ENCODE results near the gene SH3TC2.
"Not testable (repeated sequence)": the region's sequence is repeated elsewhere in the genome, so short reads cannot be mapped to it uniquely, and the experiment has no call there.

SH3TC2 gene

GRCh38 chr5:149063017-149063687, at the start of gene SH3TC2:
Gene SH3TC2, minus strand, starts transcription at chr5:149063062. Its CDS starts 40 bp downstream, at chr5:149063022.
- in situ Hi-C loops (cut with MboI; ENCODE audit: low sequenced_read_pairs): no loop called here

GRCh38 chr5:149110406-149110805, 47.5 kb upstream of the SH3TC2 start:
- in situ Hi-C loops (cut with MboI; ENCODE audit: low sequenced_read_pairs): loop anchor here (10.0 kb wide), 1 partner anchor 376 kb away; no protein-coding TSS in a partner anchor

DNA sequence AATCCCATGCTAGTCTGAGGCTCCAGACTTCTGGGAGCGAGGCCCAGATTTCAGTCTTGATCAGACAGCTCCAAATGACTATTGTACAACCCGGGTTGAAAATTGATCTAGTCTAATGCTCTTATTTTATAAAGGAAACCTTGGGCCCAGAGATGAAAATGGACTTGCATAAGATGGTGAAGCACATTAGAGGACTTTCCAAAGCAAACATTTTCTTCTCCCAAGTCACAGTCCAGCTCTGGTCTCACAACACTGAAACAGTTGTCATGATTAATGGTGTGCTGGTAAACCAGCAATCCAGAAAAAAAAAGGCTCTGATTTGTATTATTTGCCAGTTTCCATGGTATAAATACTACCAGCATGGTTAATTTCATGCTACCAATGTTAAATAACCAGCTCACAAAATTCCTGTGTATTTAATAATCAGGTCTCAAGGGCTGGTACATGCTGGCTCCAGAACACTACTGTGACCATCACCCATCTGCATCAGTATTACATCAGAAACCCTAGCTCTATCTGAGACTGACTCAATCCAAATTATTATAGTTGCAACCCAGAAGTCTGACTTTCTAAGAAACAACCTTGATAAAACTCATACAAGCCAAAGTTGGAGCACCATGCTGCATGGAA, 45.9 kb upstream of the SH3TC2 start:
- in situ Hi-C loops (cut with MboI; ENCODE audit: low sequenced_read_pairs): no loop called here

DNA sequence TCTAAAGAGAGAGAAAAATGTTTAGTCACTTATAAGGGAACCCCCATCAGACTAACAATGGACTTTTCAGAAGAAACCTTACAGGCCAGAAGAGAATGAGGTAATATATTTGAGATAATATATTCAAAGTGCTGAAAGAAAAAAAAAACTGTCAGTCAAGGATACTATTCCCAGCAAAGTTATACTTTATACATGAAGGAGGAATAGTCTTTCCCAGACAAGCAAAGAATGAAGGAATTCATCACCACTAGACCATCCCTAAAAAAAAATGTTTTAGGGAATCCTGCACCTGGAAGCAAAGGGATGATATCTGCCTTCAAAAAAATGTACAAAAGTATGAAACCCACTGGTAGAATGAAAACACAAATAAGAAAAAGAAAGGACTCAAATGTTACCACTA, 37.5 kb upstream of the SH3TC2 start:
- in situ Hi-C loops (cut with MboI; ENCODE audit: low sequenced_read_pairs): no loop called here

GRCh38 chr5:149099920-149100319, 37.1 kb upstream of the SH3TC2 start:
- in situ Hi-C loops (cut with MboI; ENCODE audit: low sequenced_read_pairs): no loop called here

DNA sequence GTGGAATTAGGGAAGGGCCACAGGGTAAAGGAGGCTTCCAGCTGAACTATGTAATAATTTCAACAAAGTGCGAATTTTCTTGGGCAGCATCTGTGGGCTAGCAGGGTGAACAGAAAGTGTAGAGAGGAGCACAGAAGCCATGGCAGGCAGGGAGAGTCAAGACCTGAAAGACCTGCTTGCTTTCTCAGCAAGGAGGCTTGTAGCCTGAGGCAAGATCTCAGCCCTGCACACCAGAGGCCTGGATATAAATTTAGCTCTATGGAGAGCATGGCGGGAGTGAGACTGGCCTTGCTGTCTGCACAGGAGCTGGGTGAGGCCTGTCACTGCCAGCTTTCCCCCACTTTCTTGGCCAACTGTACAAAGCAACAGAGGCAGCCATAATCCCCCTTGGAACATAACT, 32.1 kb upstream of the SH3TC2 start:
- in situ Hi-C loops (cut with MboI; ENCODE audit: low sequenced_read_pairs): no loop called here

GRCh38 chr5:149093625-149094024, 30.8 kb upstream of the SH3TC2 start:
- in situ Hi-C loops (cut with MboI; ENCODE audit: low sequenced_read_pairs): no loop called here

DNA sequence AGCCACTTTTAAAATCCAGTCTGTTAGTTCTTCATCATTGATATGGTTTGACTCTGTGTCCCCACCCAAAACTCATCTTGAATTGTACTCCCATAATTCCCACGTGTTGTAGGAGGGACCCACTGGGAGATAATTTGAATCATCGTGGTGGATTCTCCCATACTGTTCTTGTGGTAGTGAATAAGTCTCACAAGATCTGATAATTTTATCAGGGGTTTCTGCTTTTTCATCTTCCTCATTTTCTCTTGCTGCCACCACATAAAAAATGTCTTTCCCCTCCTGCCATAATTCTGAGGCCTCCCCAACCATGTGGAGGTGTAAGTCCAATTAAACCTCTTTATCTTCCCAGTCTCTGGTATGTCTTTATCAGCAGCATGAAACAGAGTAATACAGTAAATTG, 26.9 kb upstream of the SH3TC2 start:
- in situ Hi-C loops (cut with MboI; ENCODE audit: low sequenced_read_pairs): no loop called here

GRCh38 chr5:149088686-149089085, 25.8 kb upstream of the SH3TC2 start:
- in situ Hi-C loops (cut with MboI; ENCODE audit: low sequenced_read_pairs): no loop called here

- in situ Hi-C loops (cut with MboI; ENCODE audit: low sequenced_read_pairs): no loop called here
Observed at GRCh38 chr5:149083846-149084245, 21.0 kb upstream of the SH3TC2 start.

DNA sequence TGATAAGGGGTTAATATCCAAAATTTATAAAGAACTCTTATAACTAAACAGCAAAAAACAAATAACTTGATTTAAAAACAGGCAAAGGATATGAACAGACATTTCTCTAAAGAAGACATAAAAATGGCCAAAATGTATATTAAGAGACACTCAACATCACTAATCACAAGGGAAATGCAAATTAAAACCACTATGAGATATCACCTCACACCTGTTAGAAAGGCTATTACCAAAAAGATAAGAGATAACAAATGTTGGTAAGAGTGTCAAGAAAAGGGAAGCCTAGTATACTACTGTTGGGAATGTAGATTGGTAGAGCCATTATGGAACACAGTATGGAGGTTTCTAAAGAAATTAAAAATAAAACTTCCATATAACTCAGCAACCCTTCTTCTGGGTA, 19.4 kb upstream of the SH3TC2 start:
- in situ Hi-C loops (cut with MboI; ENCODE audit: low sequenced_read_pairs): no loop called here

DNA sequence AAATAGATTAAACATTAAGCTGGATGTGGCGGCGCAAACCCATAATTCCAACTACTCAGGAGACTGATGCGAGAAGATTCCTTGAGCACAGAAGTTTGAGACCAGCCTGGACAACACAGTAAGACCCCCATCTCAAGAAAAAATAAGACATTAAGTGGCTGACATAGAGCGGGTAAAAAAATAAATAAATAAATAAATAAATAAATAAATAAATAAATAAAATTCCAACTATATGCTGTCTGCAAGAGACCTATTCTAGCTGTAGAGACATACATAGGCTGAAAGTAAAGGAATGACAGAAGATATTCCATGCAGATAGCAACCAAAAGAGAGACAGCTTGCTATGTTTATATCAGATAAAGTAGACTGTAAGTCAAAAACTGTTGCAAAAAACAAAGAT, 17.4 kb upstream of the SH3TC2 start:
- in situ Hi-C loops (cut with MboI; ENCODE audit: low sequenced_read_pairs): no loop called here

GRCh38 chr5:149079883-149080282, 17.0 kb upstream of the SH3TC2 start:
- in situ Hi-C loops (cut with MboI; ENCODE audit: low sequenced_read_pairs): no loop called here

DNA sequence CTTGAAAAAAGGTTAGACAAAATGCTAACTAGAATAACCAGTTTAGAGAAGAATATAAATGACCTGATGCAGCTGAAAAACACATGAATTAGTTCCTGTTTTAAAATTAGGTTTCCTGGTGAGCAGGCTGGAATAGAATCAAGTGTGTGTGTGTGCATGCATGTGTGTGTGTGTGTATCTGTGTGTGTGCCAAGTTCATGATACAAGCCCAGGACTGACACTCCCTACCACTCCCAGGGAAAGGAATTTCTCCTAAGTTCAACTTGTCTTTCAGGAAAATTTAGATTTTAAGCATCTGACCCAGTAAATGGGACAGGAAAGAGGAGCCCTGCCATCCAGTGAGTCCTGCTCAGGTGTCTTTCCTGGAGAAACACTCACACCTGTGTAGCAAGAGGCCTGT, 11.2 kb upstream of the SH3TC2 start:
- in situ Hi-C loops (cut with MboI; ENCODE audit: low sequenced_read_pairs): not testable (repeated sequence)

- in situ Hi-C loops (cut with MboI; ENCODE audit: low sequenced_read_pairs): no loop called here
Observed at GRCh38 chr5:149073213-149073612, 10.4 kb upstream of the SH3TC2 start.

- in situ Hi-C loops (cut with MboI; ENCODE audit: low sequenced_read_pairs): no loop called here
Observed at GRCh38 chr5:149072791-149073190, 9.9 kb upstream of the SH3TC2 start.

DNA sequence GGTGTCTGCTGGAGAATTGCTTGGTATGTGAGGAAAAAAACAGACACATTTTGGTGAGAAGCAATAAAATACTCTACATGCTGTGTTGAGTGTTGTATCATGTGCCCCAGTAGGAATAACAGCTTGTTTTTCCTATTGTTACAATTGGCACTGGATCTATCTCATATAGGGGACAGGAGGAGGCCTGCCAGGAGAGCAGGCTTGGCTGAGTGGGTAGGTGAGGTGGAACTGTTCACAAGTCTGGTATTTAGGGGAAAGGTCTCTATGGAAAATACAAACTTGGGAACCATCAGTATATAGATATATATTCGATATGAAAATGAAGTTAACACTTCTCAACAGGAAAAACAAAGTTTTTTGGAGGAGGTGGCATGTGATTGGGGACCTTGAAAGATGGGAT, 9.5 kb upstream of the SH3TC2 start:
- in situ Hi-C loops (cut with MboI; ENCODE audit: low sequenced_read_pairs): no loop called here

DNA sequence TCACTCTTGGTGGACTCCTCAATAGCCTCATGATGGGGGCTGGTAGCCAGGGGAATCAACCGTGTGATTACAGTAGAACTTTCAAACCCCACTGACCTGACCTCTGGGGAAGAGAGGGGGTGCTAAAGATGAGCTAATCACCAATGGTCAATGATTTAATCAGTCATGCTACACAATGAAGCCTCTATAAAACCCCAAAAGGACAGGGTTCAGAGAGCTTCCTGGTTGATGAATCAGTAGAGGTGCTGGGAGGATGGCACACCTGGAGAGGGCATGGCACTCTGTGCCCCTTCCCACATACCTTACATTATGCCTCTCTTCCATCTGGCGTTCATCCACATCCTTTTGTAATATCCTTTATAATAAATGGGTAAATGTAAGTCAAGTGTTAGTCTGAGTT, 8.9 kb upstream of the SH3TC2 start:
- in situ Hi-C loops (cut with MboI; ENCODE audit: low sequenced_read_pairs): no loop called here

GRCh38 chr5:149071216-149071615, 8.4 kb upstream of the SH3TC2 start:
- in situ Hi-C loops (cut with MboI; ENCODE audit: low sequenced_read_pairs): no loop called here

GRCh38 chr5:149069711-149070110, 6.8 kb upstream of the SH3TC2 start:
- in situ Hi-C loops (cut with MboI; ENCODE audit: low sequenced_read_pairs): no loop called here

DNA sequence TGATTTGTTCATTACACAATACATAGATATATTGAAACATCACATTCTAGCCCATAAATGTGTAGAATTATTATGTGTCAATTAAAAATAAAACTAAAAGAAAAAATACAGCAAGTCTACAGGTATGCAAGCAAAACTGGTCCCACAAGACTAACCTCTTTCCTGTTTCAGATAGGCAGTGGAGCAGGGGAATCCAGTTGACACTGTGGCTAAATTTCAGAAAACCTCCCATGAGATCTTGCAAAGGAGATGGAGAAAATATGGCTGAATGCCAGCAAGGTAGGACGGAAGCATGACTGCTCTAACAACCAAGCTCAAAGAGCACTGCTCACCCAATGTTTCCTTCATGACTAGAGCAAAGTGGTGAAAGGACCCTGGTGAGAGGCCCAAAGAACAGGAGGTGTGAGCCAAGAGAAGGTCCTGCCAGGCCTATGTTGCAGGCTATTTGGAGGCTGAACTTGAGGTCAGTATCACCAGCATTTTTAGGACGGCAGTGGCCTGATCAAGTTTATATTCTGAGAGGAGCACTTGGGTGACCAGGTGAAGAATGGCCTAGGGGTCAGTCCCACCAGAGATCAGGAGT, 1.1 kb upstream of the SH3TC2 start:
- in situ Hi-C loops (cut with MboI; ENCODE audit: low sequenced_read_pairs): no loop called here

DNA sequence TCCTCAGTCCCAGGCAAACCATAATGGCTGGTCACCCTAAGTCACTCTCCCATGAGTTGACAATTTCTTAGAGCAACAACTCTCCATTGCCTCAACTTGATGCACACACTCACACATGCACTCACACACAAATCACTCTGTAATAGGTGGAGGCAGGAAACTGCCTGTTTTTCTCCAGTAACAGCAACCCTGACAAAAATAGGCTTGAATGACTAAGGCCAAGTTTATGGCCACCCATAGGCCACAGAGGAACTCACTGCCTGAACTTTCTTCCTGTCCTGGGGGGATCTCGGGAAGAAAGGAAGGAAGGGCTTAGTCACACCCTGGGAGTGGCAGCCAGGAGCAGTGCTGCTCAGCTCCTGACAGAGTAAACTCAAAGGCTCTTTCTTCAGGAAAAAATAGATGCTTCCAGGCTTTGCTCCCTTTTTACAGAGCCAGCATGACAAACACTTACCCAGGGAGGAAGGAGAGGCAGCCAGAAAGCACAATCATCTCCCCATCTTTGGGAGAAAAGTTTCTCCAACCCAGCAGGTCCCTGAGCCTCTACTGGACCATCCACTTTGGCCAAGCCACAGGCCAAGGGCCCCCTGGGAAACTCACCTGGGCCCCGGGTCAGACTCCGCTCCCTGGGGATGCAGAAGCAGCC, 368 bp downstream of the SH3TC2 start:
- in situ Hi-C loops (cut with MboI; ENCODE audit: low sequenced_read_pairs): no loop called here

Measured in HL-60/S4 (cell line).